Frontal cortex (tissue), 4 donors: ENCODE results near the gene PPP1R27. TPM values are rescaled to one million over a fixed set of nuclear protein-coding genes. Genes with fewer than 3 reads are reported as not detected.
A peak's percentile ranks its signal among the peaks of the same experiment; 100 is the strongest.
"Not testable (repeated sequence)": the region's sequence is repeated elsewhere in the genome, so short reads cannot be mapped to it uniquely, and the experiment has no call there.

Experiments
- DNase-seq, 2 donors: peaks; one replicate each; pipeline ENCODE4 v3.0.0; 2012; ENCODE audit warnings: low spot score in 2 of 2
- FAIRE-seq: peaks from 2 replicates; lab custom pipeline; 2012; peaks lifted over from hg19 to GRCh38; lab: Jason Lieb, UNC
- total RNA-seq: library from RNA; depleted of rRNA; stranded (reverse); fragments of >200 nt; gene quantifications from one replicate; pipeline ENCODE4 v1.2.3, GENCODE V29; 2014
- donor health status: control.
- donor health status: control.
- donor health status: control.

Gene PPP1R27
- total RNA-seq, 1 donor from 2014 or later: not detected

- FAIRE-seq (no peak), DNase-seq (no peak)
Measured at GRCh38 chr17:81844327-81844851, 9.5 kb upstream of the PPP1R27 start.

- FAIRE-seq: no peak
- no peak for DNase-seq
Measured at GRCh38 chr17:81843713-81844326, 9.0 kb upstream of the PPP1R27 start.

GRCh38 chr17:81842725-81843504, 8.1 kb upstream of the PPP1R27 start:
- DNase-seq (no peak), FAIRE-seq (no peak)

GRCh38 chr17:81842378-81842724, 7.5 kb upstream of the PPP1R27 start:
- DNase-seq (no peak), FAIRE-seq (no peak)

GRCh38 chr17:81841866-81842265, 7.0 kb upstream of the PPP1R27 start:
- no peak for FAIRE-seq
- DNase-seq: no peak

- FAIRE-seq: no peak
- no peak for DNase-seq
Measured at GRCh38 chr17:81840826-81841778, 6.3 kb upstream of the PPP1R27 start.

- FAIRE-seq, DNase-seq: not testable (repeated sequence)
Measured at GRCh38 chr17:81840059-81840458, 5.2 kb upstream of the PPP1R27 start.

- FAIRE-seq (no peak), DNase-seq (no peak)
Measured at GRCh38 chr17:81839301-81839700, 4.5 kb upstream of the PPP1R27 start.

GRCh38 chr17:81838753-81839255, 4.0 kb upstream of the PPP1R27 start:
- DNase-seq: no peak
- FAIRE-seq: no peak

GRCh38 chr17:81837641-81838040, 2.8 kb upstream of the PPP1R27 start:
- no peak for DNase-seq
- FAIRE-seq: no peak

- DNase-seq (no peak), FAIRE-seq (no peak)
Measured at GRCh38 chr17:81833921-81834830, 674 bp downstream of the PPP1R27 start.

GRCh38 chr17:81833160-81833920, 1.5 kb downstream of the PPP1R27 start, which contains the start of gene MCRIP1:
MCRIP1 (minus strand) TSS chr17:81833291; CDS start chr17:81824506, 8,785 bp downstream.
- FAIRE-seq: no peak
- peak; percentile 100 for DNase-seq

- no peak for DNase-seq
- no peak for FAIRE-seq
Measured at GRCh38 chr17:81832608-81833159, 2.2 kb downstream of the PPP1R27 start.

GRCh38 chr17:81831957-81832607, 2.8 kb downstream of the PPP1R27 start:
- no peak for FAIRE-seq
- DNase-seq: no peak

GRCh38 chr17:81831563-81831956, 3.3 kb downstream of the PPP1R27 start:
- DNase-seq (no peak), FAIRE-seq (no peak)

- no peak for DNase-seq
- no peak for FAIRE-seq
Measured at GRCh38 chr17:81829858-81830257, 5.0 kb downstream of the PPP1R27 start.

- DNase-seq (no peak), FAIRE-seq (no peak)
Measured at GRCh38 chr17:81828656-81829055, 6.2 kb downstream of the PPP1R27 start.
